SK-MEL-5 (cell line): Measurements from ENCODE around the gene RNF157. TPM values are rescaled to one million over a fixed set of nuclear protein-coding genes. Genes with fewer than 3 reads are reported as not detected.

ENCODE experiments used
- DNase-seq: peaks from one replicate; pipeline ENCODE4 v3.0.0-alpha.2; 2016; ENCODE audit warnings: low read depth, low spot score
- in situ Hi-C: cut with HindIII; loops from 2 replicates; pipeline ENCODE4 v1.10.0; 2016; ENCODE audit warnings: low sequenced_read_pairs, high pct_unique_total_duplicates, low pct_unique_long_range_greater_than_20kb
- total RNA-seq: library from RNA; depleted of rRNA; stranded (reverse); fragments of >200 nt; shearing (Covaris generic); gene quantifications from 2 replicates; pipeline ENCODE4 v1.2.3, GENCODE V29; 2014

RNF157 gene
- total RNA-seq, 1 experiment from 2014 or later, result 28.1 TPM

DNA sequence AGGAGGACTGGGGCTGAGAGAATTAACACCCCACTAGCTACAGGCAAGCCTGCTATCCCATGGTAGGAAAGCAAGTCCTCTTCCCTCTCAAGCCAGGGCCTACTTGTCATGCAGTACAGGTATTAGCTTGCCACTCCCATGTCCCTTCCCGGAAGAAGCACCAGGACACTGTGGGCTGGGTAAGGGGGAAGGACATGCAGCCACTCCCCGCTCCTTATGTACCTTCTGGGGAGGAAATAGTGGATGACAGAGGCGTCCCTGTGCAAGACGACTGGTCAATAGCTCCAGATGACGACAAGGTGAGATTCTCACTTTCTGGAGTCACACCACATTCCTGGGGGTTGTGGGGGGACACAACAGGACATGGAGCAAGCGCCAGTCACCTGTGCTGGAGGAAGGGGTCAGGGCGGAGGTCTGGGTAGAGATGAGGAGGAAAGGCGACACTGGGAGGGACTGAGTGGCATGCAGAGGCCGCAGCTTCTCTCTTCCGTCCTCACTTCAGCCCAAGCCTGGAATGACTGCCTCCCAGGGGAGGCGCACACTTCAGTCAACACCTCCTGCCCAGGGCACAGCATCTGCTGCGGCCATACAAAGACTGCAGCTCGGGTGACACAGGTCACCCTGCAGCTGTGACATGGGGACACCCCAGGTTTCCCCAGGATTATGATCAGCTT, 84.2 kb downstream of the RNF157 start:
- in situ Hi-C loops, result no loop called here
- DNase-seq, result no peak

- no peak for DNase-seq
- in situ Hi-C loops, result no loop called here
Observed at GRCh38 chr17:76154936-76155845, 85.1 kb downstream of the RNF157 start.

DNA sequence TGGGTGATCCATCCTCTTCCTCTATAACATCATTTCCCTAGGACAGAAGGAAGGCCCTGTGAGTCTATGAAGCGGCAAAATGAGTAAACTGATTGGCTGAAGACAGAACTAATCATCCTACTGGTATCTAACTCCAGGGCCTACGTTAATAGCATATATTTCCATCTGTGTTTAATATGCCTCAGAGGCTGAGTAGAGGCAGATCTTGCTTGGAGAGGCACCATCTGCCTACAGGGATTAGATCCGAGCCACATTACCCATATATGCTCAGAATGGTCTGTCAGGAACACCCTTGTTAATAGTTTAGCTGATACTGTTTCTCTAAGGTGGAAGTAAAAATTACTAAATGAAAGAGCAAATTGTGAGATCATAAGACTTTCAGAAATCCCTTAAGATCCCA, 86.0 kb downstream of the RNF157 start:
- DNase-seq, result no peak
- in situ Hi-C loops, result no loop called here

- DNase-seq, result no peak
- in situ Hi-C loops, result no loop called here
Observed at GRCh38 chr17:76153640-76154039, 86.7 kb downstream of the RNF157 start.

GRCh38 chr17:76153202-76153601, 87.1 kb downstream of the RNF157 start:
- DNase-seq, result no peak
- in situ Hi-C loops, result no loop called here

DNA sequence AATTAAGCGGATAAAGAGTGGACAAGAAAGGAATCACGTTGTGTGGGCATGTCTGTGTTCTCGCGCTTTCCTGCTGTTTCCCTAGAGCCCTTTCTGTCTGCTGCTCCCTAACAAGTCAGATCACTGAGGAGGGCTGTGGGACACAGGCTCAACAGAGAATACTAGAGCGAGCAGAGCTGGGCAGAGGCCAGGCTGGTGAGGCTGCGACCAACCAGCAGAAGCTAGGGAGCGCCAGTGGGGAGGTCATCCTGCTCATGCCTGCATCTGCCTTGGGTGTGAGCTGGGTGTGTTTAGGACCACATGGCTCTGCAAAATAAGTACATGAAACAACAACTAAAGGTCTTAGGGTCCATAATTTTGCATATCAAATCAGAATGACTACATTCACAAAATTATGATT, 87.7 kb downstream of the RNF157 start:
- in situ Hi-C loops, result no loop called here
- DNase-seq, result no peak

DNA sequence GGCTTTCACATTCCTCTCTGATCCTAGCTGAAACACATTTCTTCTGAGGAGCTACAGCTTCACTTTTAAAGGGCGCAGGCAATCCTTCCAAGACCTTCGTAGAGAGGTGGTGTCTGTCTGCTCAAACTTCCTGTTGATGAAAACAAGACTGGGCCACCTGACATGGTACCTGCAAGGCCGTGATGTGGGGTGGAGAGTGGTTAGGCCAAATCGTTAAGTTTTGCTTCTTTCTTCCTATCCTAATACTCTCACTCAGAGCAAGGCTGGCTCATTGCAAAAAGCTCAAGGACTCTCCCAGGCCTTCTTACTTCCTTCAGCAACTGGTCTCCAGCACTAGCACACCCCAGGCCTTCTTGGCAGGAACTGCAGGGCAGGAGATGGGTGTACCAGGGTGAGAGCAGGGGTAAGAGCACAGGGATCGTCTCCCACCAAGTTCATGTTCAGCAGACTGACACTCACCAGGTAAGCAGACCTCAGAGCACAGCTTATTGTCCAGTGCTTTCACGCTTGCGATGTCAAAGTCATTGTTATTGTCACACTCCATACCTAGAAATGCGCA, 88.3 kb downstream of the RNF157 start:
- in situ Hi-C loops, result no loop called here
- DNase-seq, result no peak

- in situ Hi-C loops, result no loop called here
- DNase-seq, result no peak
Observed at GRCh38 chr17:76150712-76151622, 89.3 kb downstream of the RNF157 start.

DNA sequence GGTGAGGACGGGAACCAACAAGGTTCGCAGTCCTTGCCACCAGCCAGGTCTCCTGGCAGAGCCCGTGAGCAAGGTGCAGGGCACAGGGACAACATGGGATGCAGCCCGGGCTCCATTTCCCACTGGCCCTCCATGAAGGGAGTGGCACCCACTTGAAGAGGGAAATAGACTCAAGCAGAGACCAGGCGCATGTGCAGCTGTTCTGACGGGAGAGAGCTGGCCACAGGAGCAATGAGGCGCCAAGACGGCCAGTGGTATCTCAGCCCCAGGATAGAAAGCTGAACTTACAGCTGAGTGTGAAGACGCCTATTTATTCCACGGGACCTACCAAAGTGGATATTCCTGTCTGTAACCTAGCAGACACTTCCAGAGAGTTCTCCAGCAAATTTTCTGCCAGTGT, 91.1 kb downstream of the RNF157 start:
- in situ Hi-C loops, result no loop called here
- DNase-seq, result no peak

DNA sequence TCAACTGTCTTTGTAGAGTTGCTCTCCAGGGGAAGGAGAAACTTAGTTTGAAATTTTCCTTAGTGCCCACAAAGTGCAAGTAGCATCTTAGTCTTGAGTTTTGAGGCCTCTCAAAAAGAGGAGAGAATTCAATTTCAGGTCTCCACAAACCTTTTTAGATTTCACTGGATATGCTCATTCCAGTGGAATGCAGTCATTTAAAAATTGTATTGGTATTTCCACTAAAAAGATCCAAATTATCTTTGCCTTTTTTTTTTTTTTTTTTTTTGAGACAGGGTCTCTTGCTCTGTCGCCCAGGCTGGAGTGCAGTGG, 92.3 kb downstream of the RNF157 start:
- in situ Hi-C loops, result no loop called here
- DNase-seq, result no peak

DNA sequence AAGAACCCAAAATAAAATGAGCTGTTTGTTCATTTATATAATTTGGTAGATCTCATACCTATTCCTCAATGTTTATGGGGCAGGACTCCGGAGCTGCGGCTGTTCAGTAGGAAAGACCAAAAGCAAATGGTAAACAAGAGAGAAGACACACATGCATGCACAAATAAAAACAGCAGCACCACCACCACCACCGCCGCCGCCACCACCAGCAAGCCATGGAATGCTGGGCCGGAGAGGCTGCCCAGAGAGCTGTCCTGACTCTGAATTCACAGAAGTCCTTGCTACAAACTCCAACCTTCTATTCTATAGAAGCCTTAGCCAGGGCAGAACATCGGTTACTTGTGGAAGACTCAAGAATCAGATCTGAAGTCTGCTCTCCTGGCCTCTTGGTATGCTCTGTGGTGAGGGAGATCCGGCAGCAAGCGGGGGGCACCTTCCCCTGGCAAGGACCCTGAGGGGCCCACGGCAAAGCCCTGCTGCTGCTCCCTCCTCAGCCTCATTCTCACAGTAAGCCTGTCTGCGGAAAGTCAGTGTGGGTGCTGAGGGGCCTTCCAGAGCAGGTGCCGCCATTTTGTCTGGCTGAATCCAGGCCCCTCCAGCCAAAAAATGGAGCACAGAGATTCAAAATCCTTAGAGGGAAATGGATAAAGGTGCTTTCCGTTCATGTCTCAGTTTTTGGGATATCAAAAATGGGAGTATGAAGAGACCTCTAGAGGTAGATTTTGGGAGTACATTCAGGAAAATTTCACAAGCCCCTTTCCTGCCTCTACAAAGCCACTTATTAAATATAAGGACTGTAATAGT, 92.9 kb downstream of the RNF157 start:
- peak; percentile 71 for DNase-seq
- in situ Hi-C loops, result no loop called here

GRCh38 chr17:76146053-76146851, 94.0 kb downstream of the RNF157 start:
- in situ Hi-C loops, result no loop called here
- DNase-seq, result no peak

DNA sequence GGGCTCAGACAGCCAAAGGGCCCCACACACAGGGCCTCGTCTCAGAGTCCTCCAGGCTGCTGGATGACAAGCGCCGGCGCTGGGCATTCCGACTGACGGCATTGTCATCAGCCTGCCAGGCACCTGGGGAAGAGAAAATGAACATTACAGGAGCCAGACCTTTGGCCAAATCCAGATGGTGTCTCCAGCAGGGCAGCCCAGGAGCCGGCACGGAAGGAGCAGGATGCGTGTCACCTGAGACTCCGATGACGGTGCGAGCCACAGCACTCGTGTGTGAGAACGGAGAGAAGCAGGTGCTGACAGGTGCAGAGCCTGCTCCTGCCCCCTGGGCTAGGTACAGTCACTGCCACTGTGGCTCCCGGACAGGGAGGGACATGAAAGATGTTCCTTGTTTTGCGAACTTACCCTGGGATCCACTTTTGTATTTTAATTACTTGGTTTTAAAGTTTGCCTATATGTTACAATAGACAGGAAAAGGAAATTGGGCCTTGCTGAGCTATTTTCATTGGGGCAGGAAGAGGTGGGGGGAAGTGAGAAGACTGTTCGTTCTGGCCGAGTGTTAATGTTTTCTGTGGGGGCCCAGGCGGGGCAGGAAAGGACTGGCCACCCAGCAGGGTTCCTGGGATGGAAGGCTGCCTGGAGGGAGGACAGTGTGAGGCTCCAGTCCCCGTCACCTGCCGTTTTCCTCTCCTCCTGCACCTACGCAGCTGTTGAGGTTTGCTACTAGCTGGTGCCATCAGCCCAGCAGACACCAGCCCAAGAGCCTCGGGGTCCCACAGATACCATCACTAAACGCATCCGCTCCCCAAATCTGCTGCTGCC, 94.9 kb downstream of the RNF157 start:
- in situ Hi-C loops, result no loop called here
- no peak for DNase-seq

- no peak for DNase-seq
- in situ Hi-C loops, result no loop called here
Observed at GRCh38 chr17:76142585-76143041, 97.7 kb downstream of the RNF157 start.

DNA sequence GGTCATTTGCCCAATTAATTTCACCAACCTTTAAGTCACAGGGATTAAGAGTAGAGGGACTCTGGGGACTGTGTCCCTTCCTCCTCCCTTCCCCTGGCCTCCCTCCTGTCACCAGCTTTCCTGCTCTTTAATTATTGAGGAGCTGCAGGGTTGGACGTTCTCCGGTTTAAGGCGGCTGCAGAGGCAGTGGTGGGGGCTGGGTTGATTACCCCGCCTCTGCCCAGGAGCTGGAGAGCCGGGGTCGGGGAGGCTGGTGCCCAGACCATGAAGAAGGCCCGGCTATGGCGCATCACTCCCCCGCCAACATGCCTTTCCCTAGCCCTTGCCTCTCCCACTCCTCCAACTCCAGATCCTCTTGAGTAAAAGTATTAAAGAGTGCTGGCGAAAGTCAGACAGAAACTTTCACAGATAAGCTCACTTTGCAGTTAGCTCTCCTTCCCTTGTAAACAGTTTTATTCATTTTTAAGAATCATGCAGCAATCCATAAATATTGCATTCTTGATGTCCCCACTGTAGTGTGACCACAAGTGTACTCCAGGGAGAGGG, 98.2 kb downstream of the RNF157 start:
- DNase-seq, result no peak
- in situ Hi-C loops, result no loop called here
